ENCODE results near the gene RPL13. TPM values are rescaled to one million over a fixed set of nuclear protein-coding genes. Genes with fewer than 3 reads are reported as not detected.

Gene RPL13
- total and polyA plus RNA-seq, 4 donors = 699 to 2,663 (median 1,571) TPM

DNA sequence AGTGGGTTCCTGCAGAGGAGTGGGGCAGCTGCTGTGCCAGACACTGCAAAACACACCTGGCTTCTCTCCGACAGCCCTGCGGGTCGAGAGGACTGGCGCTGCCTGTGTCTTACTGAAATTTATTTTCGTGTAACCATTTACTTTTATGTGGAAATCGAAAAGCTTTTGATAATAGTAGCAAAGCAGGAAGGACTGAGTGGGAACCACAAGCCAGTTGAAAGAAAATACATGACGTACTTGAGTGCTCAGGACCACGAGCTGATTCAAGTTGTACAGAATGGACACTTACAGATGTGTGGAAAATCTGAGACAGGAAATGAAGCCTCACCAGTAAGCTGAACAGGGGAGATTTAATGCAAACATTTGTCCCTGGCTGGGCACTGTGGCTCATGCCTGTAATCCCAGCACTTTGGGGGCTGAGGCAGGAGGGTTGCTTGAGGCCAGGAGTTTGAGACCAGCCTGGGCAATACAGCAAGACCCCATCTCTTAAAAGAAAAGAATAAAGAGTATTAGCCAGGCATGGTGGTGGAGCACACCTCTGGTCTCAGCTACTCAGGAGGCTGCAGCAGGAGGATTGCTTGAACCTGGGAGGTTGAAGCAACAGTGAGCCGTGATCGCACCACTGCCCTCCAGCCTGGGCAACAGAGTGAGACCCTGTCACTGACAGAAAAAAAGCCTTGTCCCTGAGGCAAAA, 11.3 kb upstream of the RPL13 start:
- TF ChIP-seq, protein P1, sequence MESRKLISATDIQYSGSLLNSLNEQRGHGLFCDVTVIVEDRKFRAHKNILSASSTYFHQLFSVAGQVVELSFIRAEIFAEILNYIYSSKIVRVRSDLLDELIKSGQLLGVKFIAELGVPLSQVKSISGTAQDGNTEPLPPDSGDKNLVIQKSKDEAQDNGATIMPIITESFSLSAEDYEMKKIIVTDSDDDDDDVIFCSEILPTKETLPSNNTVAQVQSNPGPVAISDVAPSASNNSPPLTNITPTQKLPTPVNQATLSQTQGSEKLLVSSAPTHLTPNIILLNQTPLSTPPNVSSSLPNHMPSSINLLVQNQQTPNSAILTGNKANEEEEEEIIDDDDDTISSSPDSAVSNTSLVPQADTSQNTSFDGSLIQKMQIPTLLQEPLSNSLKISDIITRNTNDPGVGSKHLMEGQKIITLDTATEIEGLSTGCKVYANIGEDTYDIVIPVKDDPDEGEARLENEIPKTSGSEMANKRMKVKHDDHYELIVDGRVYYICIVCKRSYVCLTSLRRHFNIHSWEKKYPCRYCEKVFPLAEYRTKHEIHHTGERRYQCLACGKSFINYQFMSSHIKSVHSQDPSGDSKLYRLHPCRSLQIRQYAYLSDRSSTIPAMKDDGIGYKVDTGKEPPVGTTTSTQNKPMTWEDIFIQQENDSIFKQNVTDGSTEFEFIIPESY (IDR thresholded peaks at IDR 0.05) = no peak
- TF ChIP-seq HNF4G (IDR thresholded peaks at IDR 0.05) (no peak), ATF3 (IDR thresholded peaks at IDR 0.05) (no peak), NR2F2 (IDR thresholded peaks at IDR 0.05) (no peak), YY1 (IDR thresholded peaks at IDR 0.05) (no peak), GABPA (IDR thresholded peaks at IDR 0.05 in 1 of 2, conservative IDR thresholded peaks at IDR 0.05 in 1 of 2) (no peak), TAF1 (conservative IDR thresholded peaks at IDR 0.05) (no peak), HNF4A (conservative IDR thresholded peaks at IDR 0.05) (no peak), RXRA (IDR thresholded peaks at IDR 0.05) (no peak)
- peaks cover 8 to 56% (median 22%) of the 10 kb centered on the region in 4 donors for H3K36me3 ChIP-seq (ENCODE audit: control insufficient read depth in 4 of 4, insufficient read depth in 3 of 4, low read depth in 1 of 4, low read length in 3 of 4)
- H3K9me3 ChIP-seq (ENCODE audit: control insufficient read depth in 4 of 4, low read length in 3 of 4) = no peaks in the 10 kb centered on the region
- H3K9ac ChIP-seq (ENCODE audit: low read depth in 1 of 2, low read length in 2 of 2) = no peak overlapping the region
- DNase-seq (ENCODE audit: low spot score) = no peak
- H3K4me3 ChIP-seq (ENCODE audit: low read depth in 1 of 3, low read length in 3 of 3) = no peak overlapping the region
- H3K27me3 ChIP-seq (ENCODE audit: control insufficient read depth in 4 of 4, insufficient read depth in 4 of 4, low read length in 3 of 4) = no peaks in the 10 kb centered on the region
- peaks cover 0 to 23% (median 15%) of the 10 kb centered on the region in 4 donors for H3K4me1 ChIP-seq (ENCODE audit: control insufficient read depth in 4 of 4, insufficient read depth in 4 of 4, low read length in 3 of 4)
- H3K27ac ChIP-seq (ENCODE audit: low read depth in 1 of 2, low read length in 2 of 2) = no peak overlapping the region
- 96% methylated on average over 10 of the region's 10 CpGs for WGBS

- DNase-seq (ENCODE audit: low spot score) = no peak
- H3K27me3 ChIP-seq (ENCODE audit: control insufficient read depth in 4 of 4, insufficient read depth in 4 of 4, low read length in 3 of 4) = no peaks in the 10 kb centered on the region
- peaks cover 0 to 10% (median 3%) of the 10 kb centered on the region in 4 donors for H3K4me1 ChIP-seq (ENCODE audit: control insufficient read depth in 4 of 4, insufficient read depth in 4 of 4, low read length in 3 of 4)
- no peak overlapping the region for H3K9ac ChIP-seq (ENCODE audit: low read depth in 1 of 2, low read length in 2 of 2)
- 95% methylated on average over 22 of the region's 22 CpGs for WGBS
- no peaks in the 10 kb centered on the region for H3K9me3 ChIP-seq (ENCODE audit: control insufficient read depth in 4 of 4, low read length in 3 of 4)
- H3K27ac ChIP-seq (ENCODE audit: low read depth in 1 of 2, low read length in 2 of 2) = no peak overlapping the region
- no peak overlapping the region for H3K4me3 ChIP-seq (ENCODE audit: low read depth in 1 of 3, low read length in 3 of 3)
- peaks cover 10 to 65% (median 27%) of the 10 kb centered on the region in 4 donors for H3K36me3 ChIP-seq (ENCODE audit: control insufficient read depth in 4 of 4, insufficient read depth in 3 of 4, low read depth in 1 of 4, low read length in 3 of 4)
- no peak for TF ChIP-seq SP1 (IDR thresholded peaks at IDR 0.05)
- TF ChIP-seq, protein P2, sequence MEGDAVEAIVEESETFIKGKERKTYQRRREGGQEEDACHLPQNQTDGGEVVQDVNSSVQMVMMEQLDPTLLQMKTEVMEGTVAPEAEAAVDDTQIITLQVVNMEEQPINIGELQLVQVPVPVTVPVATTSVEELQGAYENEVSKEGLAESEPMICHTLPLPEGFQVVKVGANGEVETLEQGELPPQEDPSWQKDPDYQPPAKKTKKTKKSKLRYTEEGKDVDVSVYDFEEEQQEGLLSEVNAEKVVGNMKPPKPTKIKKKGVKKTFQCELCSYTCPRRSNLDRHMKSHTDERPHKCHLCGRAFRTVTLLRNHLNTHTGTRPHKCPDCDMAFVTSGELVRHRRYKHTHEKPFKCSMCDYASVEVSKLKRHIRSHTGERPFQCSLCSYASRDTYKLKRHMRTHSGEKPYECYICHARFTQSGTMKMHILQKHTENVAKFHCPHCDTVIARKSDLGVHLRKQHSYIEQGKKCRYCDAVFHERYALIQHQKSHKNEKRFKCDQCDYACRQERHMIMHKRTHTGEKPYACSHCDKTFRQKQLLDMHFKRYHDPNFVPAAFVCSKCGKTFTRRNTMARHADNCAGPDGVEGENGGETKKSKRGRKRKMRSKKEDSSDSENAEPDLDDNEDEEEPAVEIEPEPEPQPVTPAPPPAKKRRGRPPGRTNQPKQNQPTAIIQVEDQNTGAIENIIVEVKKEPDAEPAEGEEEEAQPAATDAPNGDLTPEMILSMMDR (IDR thresholded peaks at IDR 0.05; ENCODE audit: low read depth, low read length, missing input control) = no peak
- TF ChIP-seq, protein P3, sequence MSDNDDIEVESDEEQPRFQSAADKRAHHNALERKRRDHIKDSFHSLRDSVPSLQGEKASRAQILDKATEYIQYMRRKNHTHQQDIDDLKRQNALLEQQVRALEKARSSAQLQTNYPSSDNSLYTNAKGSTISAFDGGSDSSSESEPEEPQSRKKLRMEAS (IDR thresholded peaks at IDR 0.05) = no peak
- no peak for TF ChIP-seq YY1 (IDR thresholded peaks at IDR 0.05)
- TF ChIP-seq, protein P1 (IDR thresholded peaks at IDR 0.05) = no peak
- TF ChIP-seq TAF1 (conservative IDR thresholded peaks at IDR 0.05) = no peak
- no peak for TF ChIP-seq FOXA2 (IDR thresholded peaks at IDR 0.05)
- no peak for TF ChIP-seq NR2F2 (IDR thresholded peaks at IDR 0.05)
These were observed 10.0 kb upstream of the RPL13 start for GRCh38 chr16:89550421-89551007.
